IPS-NIHi7 (cell line): ENCODE data around the gene PPIE.

Experiments used
- DNase-seq: peaks from one replicate; pipeline ENCODE4 v3.0.0; 2012; ENCODE audit warnings: mixed read lengths; ENCODE audit errors: extremely low spot score

The PPIE gene

GRCh38 chr1:39720094-39720999 lies 18.3 kb upstream of the PPIE start:
- no peak for DNase-seq

- no peak for DNase-seq
Observed at GRCh38 chr1:39721664-39722063, 17.0 kb upstream of the PPIE start.

DNA sequence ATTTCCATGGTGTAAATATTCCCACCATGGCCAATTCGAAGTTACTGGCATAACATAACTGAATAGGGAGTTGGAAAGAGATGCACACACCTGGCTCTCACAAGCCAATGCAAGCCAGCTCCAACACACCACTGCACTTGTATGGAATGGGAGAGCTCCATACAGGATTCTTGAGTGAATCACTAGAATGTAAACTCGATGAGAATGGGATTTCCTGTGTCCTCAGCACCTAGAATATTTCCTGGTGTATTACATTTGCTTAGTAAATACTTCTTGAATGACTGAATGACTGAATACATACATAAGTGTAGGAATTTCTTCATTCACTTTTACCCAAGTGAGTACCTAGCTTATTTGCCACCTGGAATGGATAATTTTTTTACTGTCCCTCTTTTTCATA lies 16.2 kb upstream of the PPIE start:
- DNase-seq, result no peak

GRCh38 chr1:39726600-39726999 lies 12.1 kb upstream of the PPIE start:
- DNase-seq, result no peak

GRCh38 chr1:39727221-39727931 lies 11.3 kb upstream of the PPIE start:
- DNase-seq, result no peak

GRCh38 chr1:39727932-39728317 lies 10.8 kb upstream of the PPIE start:
- DNase-seq, result no peak

DNA sequence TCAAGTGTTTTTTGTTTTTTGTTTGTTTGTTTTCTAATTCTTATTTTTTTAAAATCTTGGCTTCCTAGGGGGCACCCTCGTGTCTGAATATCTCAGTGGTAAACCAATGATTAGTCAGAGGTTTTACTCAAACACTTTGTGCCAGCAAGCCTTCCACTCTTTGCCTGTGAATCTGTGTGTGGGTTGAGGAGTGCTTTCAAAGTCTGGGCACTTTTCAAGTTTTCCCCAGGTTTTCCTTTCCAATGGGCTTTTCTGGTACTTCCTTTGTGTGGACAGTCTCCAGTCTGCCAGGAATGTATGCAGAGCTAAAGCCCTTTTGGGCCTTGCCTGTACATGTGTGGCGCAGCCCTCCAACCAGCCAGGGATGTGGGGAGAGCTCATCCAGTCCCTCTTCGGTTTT lies 9.7 kb upstream of the PPIE start:
- DNase-seq, result no peak

GRCh38 chr1:39729842-39730241 lies 8.8 kb upstream of the PPIE start:
- DNase-seq, result no peak

DNA sequence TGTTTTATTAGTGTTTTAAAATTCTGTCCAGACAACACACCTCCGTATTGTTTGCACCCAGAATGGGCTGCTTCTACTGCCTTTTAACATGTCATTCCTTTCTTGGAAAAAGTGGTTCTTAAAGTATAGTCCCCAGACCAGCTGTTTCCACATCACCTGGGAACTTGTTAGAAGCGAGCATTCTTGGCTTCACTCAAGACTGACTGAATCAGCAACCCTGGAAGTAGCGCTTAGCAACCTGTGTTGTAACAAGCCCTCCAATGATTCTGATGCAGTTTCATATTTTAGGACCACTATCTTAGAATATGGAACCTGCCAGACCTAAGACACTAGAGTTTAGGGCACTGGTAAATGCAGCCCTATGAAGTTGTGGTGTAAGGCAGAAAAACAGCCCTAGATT lies 6.0 kb upstream of the PPIE start:
- DNase-seq, result no peak

- no peak for DNase-seq
Observed at GRCh38 chr1:39733161-39733560, 5.5 kb upstream of the PPIE start.

DNA sequence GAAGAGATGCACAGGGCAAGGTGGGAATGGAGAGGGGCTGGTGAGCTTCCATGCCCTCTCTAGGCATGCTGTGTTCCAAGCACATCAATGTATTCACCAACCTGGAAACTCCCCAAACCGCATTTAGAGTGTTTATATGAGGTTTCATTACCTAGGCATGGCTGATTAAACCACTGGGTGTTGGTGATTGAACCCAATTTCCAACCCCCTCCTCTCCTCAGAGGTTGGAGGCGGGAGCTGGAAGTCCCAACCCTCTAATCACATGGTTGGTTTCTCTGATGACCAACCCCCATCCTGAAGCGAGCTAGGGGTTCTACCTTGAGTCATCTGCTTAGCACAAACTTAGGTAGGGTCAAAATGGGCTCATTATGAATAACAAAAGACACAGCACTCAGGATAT lies 3.0 kb upstream of the PPIE start:
- no peak for DNase-seq

GRCh38 chr1:39737546-39738169 lies 1.0 kb upstream of the PPIE start:
- no peak for DNase-seq

GRCh38 chr1:39745016-39745670 lies 6.5 kb downstream of the PPIE start:
- no peak for DNase-seq

DNA sequence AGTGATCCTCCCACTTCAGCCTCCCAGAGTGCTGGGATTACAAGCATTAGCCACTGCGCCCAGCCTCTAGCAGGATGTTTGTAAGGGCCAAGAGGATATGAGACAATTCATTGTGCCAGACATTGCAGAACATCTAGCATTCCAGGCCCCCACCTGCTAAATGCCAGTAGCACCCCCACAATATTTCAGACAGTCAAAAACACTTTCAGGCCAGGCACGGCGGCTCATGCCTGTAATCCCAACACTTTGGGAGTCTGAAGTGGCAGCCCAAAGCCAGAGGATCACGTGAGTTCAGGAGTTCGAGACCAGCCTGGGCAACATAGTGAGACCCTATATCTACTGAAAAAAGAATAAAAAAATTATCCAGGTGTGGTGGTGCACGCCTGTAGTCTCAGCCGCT lies 12.9 kb downstream of the PPIE start:
- no peak for DNase-seq

DNA sequence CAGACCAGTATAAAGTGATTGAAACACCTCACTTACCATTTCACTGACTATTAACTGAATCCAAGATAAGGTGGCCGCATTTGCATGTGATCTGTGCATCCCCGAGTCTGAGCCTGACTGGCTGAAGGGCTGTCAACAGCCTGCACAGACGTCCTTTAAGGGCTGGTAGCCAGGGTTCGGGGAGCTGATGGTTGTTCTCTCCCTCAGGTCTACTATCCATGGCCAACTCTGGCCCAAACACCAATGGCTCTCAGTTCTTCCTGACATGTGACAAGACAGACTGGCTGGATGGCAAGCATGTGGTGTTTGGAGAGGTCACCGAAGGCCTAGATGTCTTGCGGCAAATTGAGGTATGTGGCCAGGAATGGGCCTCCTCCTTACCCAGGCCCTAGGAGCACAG lies 14.0 kb downstream of the PPIE start:
- DNase-seq, result no peak

DNA sequence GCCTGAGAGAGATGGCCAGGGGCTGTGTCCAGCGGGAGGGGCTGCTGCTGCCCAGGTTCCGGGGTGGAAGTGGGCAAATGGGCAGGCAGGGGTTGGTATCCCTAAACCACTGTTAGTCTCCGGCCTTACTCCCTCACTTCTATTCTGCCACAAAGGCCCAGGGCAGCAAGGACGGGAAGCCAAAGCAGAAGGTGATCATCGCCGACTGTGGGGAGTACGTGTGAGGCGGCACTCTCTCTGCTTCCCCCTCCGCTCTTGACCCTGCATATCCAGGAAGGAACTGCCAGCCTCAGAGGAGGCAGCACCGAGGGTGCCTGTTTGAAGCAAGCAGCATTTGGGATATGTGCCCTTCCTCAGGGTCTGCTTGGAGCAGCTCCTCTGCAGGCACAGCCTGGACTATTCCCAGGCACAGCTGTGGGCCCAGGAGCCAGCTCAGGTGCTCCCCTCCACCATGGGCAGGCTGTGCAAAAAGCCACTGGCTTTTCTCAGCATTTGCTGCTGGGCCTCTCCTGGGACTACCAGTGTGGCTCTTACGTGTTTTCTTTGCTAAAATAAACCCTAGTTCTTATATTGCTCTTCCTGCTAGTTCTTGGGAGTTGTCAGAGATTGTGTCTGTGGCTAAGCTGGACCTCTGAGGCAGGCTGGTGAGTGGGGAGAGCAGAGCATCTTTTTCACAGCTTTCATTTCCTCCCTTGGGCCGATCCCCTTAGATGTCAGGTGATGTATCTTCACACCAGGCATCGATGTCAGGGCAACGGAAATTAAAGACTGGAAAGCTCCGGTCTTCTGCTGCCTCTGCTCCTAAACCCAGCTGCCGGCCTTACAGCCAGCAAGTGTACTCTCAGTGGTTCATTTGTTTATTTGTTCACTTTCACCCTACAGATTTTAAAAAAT lies 14.7 kb downstream of the PPIE start:
- no peak for DNase-seq

DNA sequence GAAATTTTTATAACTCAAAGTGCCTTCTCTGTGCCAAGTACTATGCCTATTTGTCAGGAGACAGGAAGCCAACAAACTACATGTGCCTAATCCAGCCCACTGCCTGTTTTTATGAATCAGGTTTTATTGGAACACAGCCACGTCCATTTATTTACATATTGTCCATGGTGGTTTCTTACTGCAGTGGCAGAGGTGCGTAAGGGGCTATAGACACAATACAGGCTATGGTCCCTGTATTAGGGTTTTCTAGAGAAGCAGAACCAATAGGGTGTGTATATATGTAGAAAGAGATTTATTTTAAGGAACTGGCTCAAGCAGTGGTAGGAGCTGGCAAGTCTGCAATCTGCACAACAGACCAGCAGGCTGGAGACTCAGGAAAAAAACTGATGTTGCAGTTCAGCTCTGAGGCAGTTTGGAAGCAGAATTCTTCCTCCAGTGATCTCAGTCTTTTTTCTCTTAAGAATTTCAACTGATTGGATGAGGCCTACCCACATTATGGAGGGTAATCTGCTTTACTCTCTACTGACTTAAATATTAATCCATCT lies 15.4 kb downstream of the PPIE start:
- DNase-seq, result no peak

DNA sequence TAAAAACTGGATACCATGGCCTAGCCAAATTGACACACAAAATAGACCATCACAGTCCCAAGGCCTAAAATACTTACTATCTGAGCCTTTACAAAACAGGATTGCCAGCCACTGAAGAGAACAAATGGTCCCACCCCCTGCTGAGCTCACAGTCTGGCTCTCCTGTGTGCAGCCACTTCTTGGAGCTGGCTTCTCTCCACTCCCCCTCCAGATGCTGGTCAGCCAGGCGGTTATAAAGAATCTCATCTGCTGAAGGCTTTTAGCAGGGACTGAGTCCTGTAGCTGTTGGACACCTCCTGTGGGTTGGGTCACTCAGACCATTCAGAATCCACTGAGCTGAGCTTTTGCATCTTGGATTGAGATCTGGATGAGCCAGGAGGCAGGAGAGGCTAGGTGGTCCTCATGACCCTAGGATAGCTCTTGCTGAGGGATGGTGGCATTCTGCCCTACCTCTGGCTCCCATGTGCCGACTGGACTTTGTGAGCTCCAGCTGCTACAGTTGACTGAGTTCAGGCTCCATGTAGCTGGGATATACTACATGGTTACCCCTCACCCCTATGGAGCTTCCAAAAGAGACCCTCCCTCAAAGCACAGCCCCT lies 16.3 kb downstream of the PPIE start:
- DNase-seq, result no peak

DNA sequence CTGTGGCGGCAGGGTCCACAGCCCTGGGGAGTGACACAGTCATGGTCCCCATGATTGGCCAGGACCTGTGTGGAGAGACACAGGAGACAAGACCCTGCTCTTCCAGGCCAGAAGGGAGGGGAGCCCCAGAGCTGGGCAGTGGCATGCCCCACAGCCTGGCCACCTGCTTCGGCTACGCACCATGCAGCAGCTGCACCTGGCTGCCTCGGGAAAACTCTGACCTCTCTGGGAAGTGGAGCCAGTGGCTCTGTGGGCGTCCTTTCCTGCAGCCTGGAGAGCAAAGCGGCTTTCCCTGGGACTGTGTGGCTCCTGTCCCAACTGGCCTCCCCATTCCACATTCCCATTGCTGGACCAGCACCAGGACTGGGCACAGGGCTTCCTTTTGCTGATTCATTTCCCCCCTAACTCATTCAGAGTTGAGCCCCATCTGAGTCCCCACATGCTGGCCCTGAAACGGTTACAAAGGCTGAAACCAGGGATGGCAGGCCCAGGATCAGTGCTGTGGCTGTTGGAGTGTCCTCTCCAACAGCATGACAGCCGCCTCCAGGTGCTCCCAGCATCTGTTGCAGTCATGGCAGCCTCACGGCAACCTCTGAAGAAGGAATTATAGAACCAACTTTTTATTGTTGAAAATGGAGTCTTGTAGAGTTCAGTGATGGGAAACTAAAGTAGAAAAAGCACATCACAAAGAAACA lies 17.4 kb downstream of the PPIE start:
- no peak for DNase-seq

DNA sequence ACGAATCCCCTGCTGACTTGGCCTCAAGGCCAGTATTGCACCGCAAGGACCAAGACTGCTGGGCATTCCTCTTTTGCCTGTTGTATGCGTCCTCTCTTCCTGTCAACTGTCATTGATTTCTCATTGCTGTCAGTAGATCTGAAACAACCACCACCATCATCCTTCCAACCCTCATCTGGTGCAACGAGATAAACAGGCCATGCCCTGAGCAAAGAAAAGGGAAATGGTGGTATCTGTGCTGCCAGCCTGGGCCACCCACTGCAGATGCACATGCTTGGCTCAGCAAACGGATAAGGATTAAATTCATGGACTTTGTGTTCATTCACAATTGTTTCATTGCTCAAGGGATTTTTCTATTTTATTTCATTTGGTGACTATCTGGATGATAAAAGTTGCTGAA lies 18.8 kb downstream of the PPIE start:
- DNase-seq, result no peak
